Measurements from ENCODE around the gene DGCR6L.
"Not testable (repeated sequence)": the region's sequence is repeated elsewhere in the genome, so short reads cannot be mapped to it uniquely, and the experiment has no call there.

The DGCR6L gene

DNA sequence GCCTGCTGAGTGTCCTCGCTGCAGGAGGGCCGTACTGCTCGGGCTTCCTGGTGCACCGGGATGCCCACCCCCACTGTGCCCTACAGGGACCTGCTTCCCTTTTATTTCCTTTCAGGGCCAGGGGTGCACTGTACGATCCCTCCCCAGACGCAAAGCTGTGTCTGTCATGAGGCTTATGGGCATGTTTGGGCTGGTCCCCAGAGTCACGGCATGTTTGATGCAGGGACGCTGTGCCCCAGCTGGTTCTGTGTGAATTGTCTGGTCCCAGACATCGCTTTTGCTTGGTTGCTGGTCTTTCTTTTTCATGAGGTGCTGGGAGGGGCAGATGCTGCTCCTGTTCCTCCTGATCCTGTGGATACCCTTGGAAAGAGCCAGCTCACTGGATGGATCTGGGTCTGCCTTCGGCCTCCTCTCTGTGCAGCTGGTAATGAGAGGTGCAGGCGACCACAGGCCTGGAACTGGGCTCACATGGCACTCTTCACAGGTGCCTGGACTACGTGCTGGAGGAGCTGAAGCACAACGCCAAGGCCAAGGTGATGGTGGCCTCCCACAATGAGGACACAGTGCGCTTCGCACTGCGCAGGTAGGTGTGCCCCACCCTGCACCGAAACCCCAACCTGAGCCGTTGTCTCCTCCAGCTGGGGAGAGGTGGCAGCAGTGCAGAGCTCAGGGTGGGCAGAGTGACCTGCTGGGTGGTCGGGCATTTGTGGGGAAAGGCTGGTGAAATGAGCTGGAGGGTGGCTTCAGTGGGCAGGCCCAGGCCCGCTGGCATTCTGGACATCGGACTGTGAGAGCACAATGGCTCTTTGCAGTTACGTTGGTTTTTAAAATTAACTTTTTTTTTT is 10.8 kb downstream of the DGCR6L start:
- DNase-seq (ENCODE audit: low read depth), result not testable (repeated sequence)

DNA sequence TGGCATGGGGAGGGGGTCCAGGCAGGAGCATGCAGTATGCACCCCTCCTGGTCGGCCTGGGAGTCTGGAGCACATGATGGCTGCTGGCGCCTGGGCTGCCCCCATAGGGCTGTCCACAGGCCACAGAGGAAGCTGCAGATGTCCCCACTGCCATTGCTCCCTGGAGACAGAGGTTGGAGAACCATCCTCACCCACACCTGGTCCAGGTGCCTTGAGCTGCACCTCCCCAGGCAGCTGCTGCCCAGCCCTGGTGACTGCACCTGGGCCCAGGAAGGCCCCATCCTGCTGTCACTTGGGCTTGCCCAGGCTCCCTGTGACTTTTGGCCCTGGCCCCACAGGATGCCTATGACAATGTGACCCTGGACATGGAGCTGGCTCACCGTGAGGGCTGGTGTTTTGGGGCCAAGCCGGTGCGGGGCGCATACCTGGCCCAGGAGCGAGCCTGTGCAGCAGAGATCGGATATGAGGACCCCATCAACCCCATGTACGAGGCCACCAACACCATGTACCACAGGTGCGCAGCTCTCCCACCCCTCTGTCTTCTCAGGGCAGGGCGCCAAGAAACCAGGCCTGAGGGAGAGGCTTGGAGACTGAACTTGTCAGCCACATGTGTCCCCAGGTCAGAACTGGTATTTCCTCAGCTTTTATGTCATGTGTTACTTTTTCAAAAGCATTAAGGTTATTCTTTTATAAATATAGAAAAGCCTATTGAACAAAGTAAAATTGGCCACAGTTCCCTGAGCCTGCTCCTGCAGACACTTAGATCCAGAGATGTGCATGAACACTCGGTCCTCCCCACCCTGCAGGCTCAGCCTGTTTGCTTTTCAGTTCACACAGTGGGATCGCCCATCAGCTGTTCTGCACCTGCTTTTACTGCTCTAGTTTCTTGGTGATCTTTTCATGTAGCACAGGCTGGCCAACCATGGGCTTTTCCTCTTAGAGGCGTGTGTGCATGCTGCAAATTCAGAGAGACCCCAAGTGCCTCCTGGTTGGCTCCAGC is 12.1 kb downstream of the DGCR6L start:
- DNase-seq (ENCODE audit: low read depth), result not testable (repeated sequence)

- not testable (repeated sequence) for DNase-seq (ENCODE audit: low read depth)
Observed at GRCh38 chr22:20306646-20307447, 13.0 kb downstream of the DGCR6L start.

DNA sequence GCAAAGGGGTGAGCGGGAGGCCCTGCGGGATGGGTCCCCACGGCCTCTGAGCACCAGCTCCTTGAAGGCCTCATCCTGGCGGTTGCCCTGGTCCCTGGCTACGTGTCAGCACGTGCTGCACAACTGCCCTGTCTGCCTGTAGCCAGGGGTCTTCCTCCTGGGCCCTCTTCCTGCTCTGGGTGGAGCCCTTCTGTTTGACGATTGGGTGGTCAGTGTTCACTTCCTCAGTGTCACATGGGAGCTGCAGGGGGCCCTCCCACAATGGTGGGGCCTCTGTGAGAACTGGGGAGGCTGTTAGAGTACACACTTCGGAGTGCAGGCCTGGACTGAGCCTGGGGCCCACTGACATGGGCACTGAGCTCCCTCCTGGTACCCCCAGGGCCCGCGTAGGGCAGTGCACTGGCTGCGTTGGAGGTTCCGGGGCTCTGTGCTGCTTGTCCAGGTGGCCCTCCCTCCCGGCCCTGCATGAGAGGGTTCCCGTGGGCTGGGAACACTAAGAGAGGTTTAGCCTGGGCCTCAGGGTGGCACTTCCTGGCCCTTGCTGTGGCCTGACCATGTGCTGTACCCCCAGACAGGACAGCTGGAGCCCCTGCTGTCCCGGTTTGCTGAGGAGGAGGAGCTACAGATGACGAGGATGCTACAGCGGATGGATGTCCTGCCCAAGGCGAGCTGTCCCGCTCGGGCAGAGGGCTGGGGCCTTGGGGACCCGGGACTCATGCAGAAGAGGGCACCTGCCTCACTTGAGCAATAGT is 13.8 kb downstream of the DGCR6L start:
- DNase-seq (ENCODE audit: low read depth), result no peak

DNA sequence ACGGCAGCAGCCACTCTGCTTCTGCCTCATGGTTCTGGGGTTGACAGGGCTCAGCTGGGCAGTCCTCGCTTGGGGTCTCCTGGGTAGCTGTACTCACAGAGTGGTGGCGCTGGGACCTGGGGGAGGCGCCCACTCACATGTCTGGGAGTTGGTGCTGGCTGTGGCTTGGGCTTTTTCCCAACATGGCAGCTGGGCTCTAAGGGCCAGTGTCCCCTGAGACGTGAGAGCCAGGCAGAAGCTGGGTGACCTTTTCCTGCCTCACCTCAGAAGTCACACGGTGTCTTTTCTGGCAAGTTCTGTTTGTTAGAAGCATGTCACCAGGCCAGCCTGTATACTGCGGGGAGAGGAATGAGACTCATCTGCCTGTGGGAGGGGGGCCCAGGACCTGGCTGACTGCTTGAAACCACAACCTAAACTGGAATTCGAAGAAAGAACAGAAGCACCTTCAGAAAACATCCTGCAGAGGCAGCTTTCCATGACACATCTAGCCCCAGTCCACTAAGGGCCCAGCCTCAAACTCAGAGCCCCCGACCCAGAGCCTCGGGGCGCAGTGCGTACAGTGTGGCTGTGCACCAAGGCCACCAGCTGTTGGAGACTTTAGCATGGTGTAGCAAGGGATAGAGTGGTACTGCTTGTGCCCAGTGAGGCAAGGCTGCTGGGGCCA is 14.5 kb downstream of the DGCR6L start:
- DNase-seq (ENCODE audit: low read depth), result not testable (repeated sequence)

DNA sequence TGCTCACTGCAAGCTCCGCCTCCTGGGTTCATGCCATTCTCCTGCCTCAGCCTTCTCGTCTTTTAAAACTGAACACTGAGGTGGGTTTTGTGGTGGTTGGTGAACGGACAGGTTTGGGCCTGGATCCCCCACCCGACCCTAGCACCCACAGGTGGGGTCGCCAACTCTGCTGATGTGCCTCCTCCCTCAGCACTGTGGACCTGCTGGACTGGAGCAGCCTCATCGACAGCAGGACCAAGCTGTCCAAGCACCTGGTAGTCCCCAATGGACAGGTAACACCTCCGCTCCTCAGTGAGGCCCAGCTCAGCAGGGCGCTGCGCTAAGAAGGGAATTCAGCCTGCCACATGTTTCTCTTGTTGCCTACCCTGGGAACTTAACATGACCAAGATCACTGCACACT is 15.2 kb downstream of the DGCR6L start:
- DNase-seq (ENCODE audit: low read depth), result no peak

- DNase-seq (ENCODE audit: low read depth), result not testable (repeated sequence)
Observed at GRCh38 chr22:20303229-20303534, 16.7 kb downstream of the DGCR6L start.

DNA sequence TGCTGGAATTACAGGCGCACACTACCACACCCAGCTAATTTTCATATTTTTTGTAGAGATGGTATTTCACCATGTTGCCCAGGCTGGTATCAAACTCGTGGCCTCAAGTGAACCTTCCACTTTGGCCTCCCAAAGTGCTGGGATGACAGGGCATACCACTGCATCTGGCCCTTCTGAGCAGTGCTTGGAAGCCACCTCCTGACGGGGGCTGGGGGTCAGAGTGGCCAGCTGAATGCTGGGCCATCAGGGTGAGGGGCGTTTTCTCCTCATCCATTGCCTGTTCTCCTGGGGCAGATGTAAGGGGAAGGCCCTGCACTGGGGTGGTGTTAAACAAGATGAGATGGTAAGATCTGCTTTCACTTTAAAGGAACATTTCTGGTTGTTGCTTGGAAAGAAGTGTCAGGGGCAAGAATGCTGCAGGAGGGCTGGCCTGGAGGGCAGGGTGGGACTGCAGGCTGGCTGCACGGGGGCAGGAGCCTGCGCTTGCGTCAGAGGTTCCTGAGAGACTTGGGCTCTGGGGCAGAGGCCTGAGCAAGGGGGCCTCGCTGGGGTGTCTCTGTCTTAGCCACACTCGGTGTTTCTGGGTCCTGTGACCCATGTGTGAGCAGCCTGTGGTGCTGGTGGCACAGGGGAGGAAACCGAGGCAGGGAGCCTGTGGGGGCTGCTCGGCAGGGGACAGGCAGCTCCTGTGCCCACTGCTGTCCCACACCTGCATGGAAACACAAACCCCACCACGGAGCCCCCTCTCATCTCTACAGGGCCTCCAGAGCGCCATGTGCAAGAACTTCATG is 17.2 kb downstream of the DGCR6L start:
- DNase-seq (ENCODE audit: low read depth), result no peak

DNA sequence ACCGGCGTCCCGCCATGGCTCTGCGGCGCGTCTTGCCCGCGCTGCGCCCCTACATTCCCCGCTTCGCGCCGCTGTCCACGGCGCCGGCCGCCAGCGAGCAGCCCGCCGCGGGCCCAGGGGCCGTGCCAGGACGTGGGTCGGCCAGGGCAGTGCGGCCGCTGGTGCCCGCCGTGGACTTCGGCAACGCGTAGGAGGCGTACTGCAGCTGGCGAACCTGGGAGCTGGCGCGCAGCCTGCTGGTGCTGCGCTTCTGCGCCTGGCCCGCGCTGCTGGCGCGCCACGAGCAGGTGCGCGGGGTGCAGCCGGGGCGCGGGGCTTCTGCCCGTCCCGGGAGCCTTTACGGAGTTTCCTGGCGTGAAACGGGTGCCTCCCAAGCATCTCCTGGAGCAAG is 20.1 kb downstream of the DGCR6L start:
- DNase-seq (ENCODE audit: low read depth), result no peak

GRCh38 chr22:20298803-20299745 is 20.8 kb downstream of the DGCR6L start:
- DNase-seq (ENCODE audit: low read depth), result peak; percentile 20

- no peak for DNase-seq (ENCODE audit: low read depth)
Observed at GRCh38 chr22:20298110-20298802, 21.6 kb downstream of the DGCR6L start.

GRCh38 chr22:20297414-20298109 is 22.3 kb downstream of the DGCR6L start:
- DNase-seq (ENCODE audit: low read depth), result no peak

DNA sequence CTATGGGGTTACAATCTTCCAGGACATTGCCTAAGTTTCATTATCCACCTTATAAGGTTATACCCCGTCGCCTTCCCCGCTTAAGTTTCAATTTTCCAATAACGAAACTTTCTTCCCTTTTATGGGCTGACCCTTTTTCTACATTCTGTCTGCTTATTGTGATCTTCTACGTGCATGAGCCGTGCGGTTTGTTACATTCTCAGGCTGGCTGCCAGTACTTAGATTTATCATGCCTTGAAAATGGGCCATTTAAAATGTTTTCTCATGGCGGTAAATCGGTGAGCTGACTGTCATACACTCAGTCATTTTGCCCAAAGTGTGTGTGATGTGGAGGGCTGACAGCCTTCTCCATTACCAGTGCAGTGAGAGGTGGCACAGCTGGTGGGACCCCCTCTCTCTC is 23.3 kb downstream of the DGCR6L start:
- DNase-seq (ENCODE audit: low read depth), result no peak

DNA sequence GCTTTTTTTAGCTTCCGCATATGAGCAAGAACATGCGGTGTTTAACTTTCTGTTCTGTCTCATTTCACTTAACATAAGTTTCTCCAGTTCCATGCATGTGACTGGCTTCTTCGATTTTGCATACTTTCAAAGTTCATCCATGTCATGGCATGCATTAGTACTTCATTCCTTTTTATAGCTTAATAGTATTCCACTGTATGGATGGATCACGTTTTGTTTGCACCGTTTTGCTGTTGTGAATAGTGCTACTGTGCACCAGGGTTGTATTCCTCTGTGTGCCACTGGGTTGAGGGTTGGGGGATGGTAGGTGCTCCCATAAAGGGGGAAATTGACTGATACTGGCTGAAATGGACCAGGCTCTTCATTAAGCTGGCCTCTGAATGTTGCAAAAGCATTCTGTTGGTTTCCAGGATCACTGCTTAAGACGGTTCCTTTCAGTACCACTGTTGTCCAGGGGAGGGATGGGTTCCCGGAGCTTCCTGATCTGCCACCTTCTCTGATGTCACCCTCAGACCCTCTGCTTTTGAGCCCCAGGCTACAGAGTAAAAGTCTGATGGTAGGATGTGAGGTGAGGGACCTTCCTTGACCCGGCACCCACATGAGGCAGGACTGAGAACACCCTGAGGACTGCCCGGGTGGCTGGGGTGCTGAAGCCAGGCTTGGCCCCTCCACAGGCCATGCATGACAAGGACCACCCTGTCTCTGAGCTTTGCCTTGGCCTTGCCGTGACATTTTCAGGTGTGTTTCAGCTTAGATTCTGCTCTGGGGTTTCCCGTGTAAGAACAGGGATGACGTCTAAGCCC is 24.4 kb downstream of the DGCR6L start:
- DNase-seq (ENCODE audit: low read depth), result no peak

- DNase-seq (ENCODE audit: low read depth), result no peak
Observed at GRCh38 chr22:20292673-20293232, 27.1 kb downstream of the DGCR6L start.

GRCh38 chr22:20292108-20292507 is 27.8 kb downstream of the DGCR6L start:
- no peak for DNase-seq (ENCODE audit: low read depth)

All from stromal cell of bone marrow (primary cell).